Activated CD8-positive, alpha-beta memory T cell treated with anti-CD3 and anti-CD28 coated beads, Interleukin-2, amount 50 U/mL, for 4 hours (primary cell): ENCODE results near the gene ZNF638.

Source experiments
- DNase-seq: peaks from one replicate; pipeline ENCODE4 v3.0.0-alpha.2; 2020

The ZNF638 gene

GRCh38 chr2:71456617-71457016 is 125.0 kb downstream of the ZNF638 start:
- DNase-seq, result no peak

- no peak for DNase-seq
These were observed 125.7 kb downstream of the ZNF638 start for GRCh38 chr2:71457123-71457915.

- DNase-seq, result no peak
These were observed 126.3 kb downstream of the ZNF638 start for GRCh38 chr2:71457923-71458322.

GRCh38 chr2:71458413-71459083 is 127.0 kb downstream of the ZNF638 start:
- DNase-seq, result no peak

GRCh38 chr2:71459084-71459431 is 127.5 kb downstream of the ZNF638 start:
- no peak for DNase-seq

- DNase-seq, result no peak
These were observed 128.5 kb downstream of the ZNF638 start for GRCh38 chr2:71460056-71460455.

GRCh38 chr2:71460595-71461303 is 129.2 kb downstream of the ZNF638 start:
- no peak for DNase-seq

GRCh38 chr2:71461304-71461671 is 129.7 kb downstream of the ZNF638 start:
- DNase-seq, result no peak

GRCh38 chr2:71462056-71462605 is 130.5 kb downstream of the ZNF638 start:
- no peak for DNase-seq

GRCh38 chr2:71462641-71463341 is 131.2 kb downstream of the ZNF638 start:
- no peak for DNase-seq

- no peak for DNase-seq
These were observed 131.7 kb downstream of the ZNF638 start for GRCh38 chr2:71463342-71463654.

- DNase-seq, result no peak
These were observed 132.8 kb downstream of the ZNF638 start for GRCh38 chr2:71464389-71464788.

- no peak for DNase-seq
These were observed 133.8 kb downstream of the ZNF638 start for GRCh38 chr2:71465356-71465755.

GRCh38 chr2:71465961-71466300 is 134.3 kb downstream of the ZNF638 start:
- no peak for DNase-seq

GRCh38 chr2:71466301-71467179 is 135.0 kb downstream of the ZNF638 start:
- DNase-seq, result no peak

GRCh38 chr2:71467180-71467815 is 135.7 kb downstream of the ZNF638 start:
- DNase-seq, result no peak

GRCh38 chr2:71468279-71469015 is 136.9 kb downstream of the ZNF638 start:
- DNase-seq, result no peak

- no peak for DNase-seq
These were observed 138.1 kb downstream of the ZNF638 start for GRCh38 chr2:71469403-71470398.

- no peak for DNase-seq
These were observed 139.7 kb downstream of the ZNF638 start for GRCh38 chr2:71471276-71471675.

- DNase-seq, result no peak
These were observed 140.4 kb downstream of the ZNF638 start for GRCh38 chr2:71472019-71472418.
